ENCODE results near the gene C1GALT1.

The C1GALT1 gene

GRCh38 chr7:7272294-7272693, 90.0 kb downstream of the C1GALT1 start:
- DNase-seq (ENCODE audit: low spot score): no peak

GRCh38 chr7:7274782-7275181, 92.4 kb downstream of the C1GALT1 start:
- no peak for DNase-seq (ENCODE audit: low spot score)

- DNase-seq (ENCODE audit: low spot score): no peak
Measured at GRCh38 chr7:7276161-7276560, 93.8 kb downstream of the C1GALT1 start.

GRCh38 chr7:7290429-7291122, 108.2 kb downstream of the C1GALT1 start:
- no peak for DNase-seq (ENCODE audit: low spot score)

GRCh38 chr7:7292085-7292484, 109.7 kb downstream of the C1GALT1 start:
- DNase-seq (ENCODE audit: low spot score): no peak

- DNase-seq (ENCODE audit: low spot score): no peak
Measured at GRCh38 chr7:7292608-7293007, 110.3 kb downstream of the C1GALT1 start.

GRCh38 chr7:7293092-7293491, 110.7 kb downstream of the C1GALT1 start:
- DNase-seq (ENCODE audit: low spot score): no peak

- DNase-seq (ENCODE audit: low spot score): no peak
Measured at GRCh38 chr7:7294911-7295310, 112.6 kb downstream of the C1GALT1 start.
